Neural cell (in vitro differentiated cells): Measurements from ENCODE around the gene ARID1B.

Source experiments
- CTCF ChIP-seq: fragments of 450-650 bp; IDR thresholded peaks from 2 replicates; pipeline ENCODE4 v1.5.1; 2014; ENCODE audit warnings: antibody characterized with exemption, mild to moderate bottlenecking, moderate library complexity; ENCODE audit not compliant: poor library complexity, severe bottlenecking
- EP300 ChIP-seq: fragments of 450-650 bp; conservative IDR thresholded peaks from 2 replicates; pipeline ENCODE4 v1.6.1; 2014; ENCODE audit warnings: antibody characterized with exemption, mild to moderate bottlenecking, moderate library complexity; ENCODE audit not compliant: poor library complexity, severe bottlenecking
- EZH2 ChIP-seq: fragments of 200-600, 300-800 bp; shearing (Covaris generic), sonication (generic); IDR thresholded peaks from 2 replicates; pipeline ENCODE4 v1.6.1; 2014; ENCODE audit warnings: antibody characterized with exemption, low read length, borderline replicate concordance, mild to moderate bottlenecking; ENCODE audit not compliant: insufficient read depth, poor library complexity, severe bottlenecking
- MXI1 ChIP-seq: fragments of 450-650 bp; conservative IDR thresholded peaks from 2 replicates; pipeline ENCODE4 v1.6.1; 2014; ENCODE audit warnings: antibody characterized with exemption, mild to moderate bottlenecking; ENCODE audit not compliant: poor library complexity, severe bottlenecking
- POLR2AphosphoS5 ChIP-seq: IDR thresholded peaks from 2 replicates; pipeline ENCODE4 v1.6.1; 2012
- RAD21 ChIP-seq: fragments of 450-650 bp; conservative IDR thresholded peaks from 2 replicates; pipeline ENCODE4 v1.6.1; 2014; ENCODE audit warnings: antibody characterized with exemption, mild to moderate bottlenecking, moderate library complexity
- REST ChIP-seq: IDR thresholded peaks from 2 replicates; pipeline ENCODE4 v1.6.1; 2012; ENCODE audit warnings: borderline replicate concordance
- TAF1 ChIP-seq: IDR thresholded peaks from 2 replicates; pipeline ENCODE4 v1.6.1; 2012; ENCODE audit warnings: low read depth

GRCh38 chr6:156950531-156950930 lies 173.4 kb downstream of the ARID1B start:
- TF ChIP-seq POLR2AphosphoS5 = no peak
- TF ChIP-seq CTCF = no peak
- no peak for TF ChIP-seq EZH2
- TF ChIP-seq RAD21 = no peak
- TF ChIP-seq REST = no peak
- no peak for TF ChIP-seq TAF1
- no peak for TF ChIP-seq EP300
- no peak for TF ChIP-seq MXI1
